Trophoblast cell (in vitro differentiated cells and primary cell): ENCODE measurements around the gene PHF1. TPM values are rescaled to one million over a fixed set of nuclear protein-coding genes. Genes with fewer than 3 reads are reported as not detected.
A peak's percentile ranks its signal among the peaks of the same experiment; 100 is the strongest.
"Not testable (repeated sequence)": the region's sequence is repeated elsewhere in the genome, so short reads cannot be mapped to it uniquely, and the experiment has no call there.

Experiments
- DNase-seq, 2 donors: peaks; one replicate each; pipeline ENCODE4 v3.0.0-alpha.2; 2016
- H2AFZ ChIP-seq: 2 replicates; pipeline ENCODE4 v1.6.1; 2013; ENCODE audit warnings: low read length, moderate library complexity, mild to moderate bottlenecking; ENCODE audit not compliant: insufficient read depth, poor library complexity
- H2AK5ac ChIP-seq: 2 replicates; pipeline ENCODE4 v1.6.1; 2013; ENCODE audit warnings: mild to moderate bottlenecking, low read length
- H2BK120ac ChIP-seq: 2 replicates; pipeline ENCODE4 v1.6.1; 2013; ENCODE audit warnings: low read length, mild to moderate bottlenecking, moderate library complexity; ENCODE audit not compliant: insufficient read depth, poor library complexity
- H2BK12ac ChIP-seq: 2 replicates; pipeline ENCODE4 v1.6.1; 2013; ENCODE audit warnings: mild to moderate bottlenecking, low read length, moderate library complexity
- H2BK5ac ChIP-seq: 2 replicates; pipeline ENCODE4 v1.6.1; 2013; ENCODE audit warnings: low read length, low read depth, moderate library complexity, mild to moderate bottlenecking; ENCODE audit not compliant: poor library complexity
- H3K14ac ChIP-seq: 2 replicates; pipeline ENCODE4 v1.6.1; 2013; ENCODE audit warnings: mild to moderate bottlenecking, low read length
- H3K18ac ChIP-seq: 2 replicates; pipeline ENCODE4 v1.6.1; 2013; ENCODE audit warnings: mild to moderate bottlenecking, low read length
- H3K23ac ChIP-seq: 2 replicates; pipeline ENCODE4 v1.6.1; 2013; ENCODE audit warnings: low read length
- H3K27ac ChIP-seq: 2 replicates; pipeline ENCODE4 v1.5.1; 2013; ENCODE audit warnings: low read depth, mild to moderate bottlenecking, inconsistent platforms, low read length, moderate library complexity
- H3K27me3 ChIP-seq: 2 replicates; pipeline ENCODE4 v1.6.1; 2013; ENCODE audit warnings: inconsistent platforms, mild to moderate bottlenecking, low read length, moderate library complexity; ENCODE audit not compliant: insufficient read depth
- H3K36me3 ChIP-seq, 2 experiments: 1 replicate in 1 of 2; 2 replicates in 1 of 2; pipeline ENCODE4 v1.6.1; 2013; ENCODE audit warnings: low read length in 2 of 2, mild to moderate bottlenecking in 2 of 2, moderate library complexity in 1 of 2; ENCODE audit not compliant: insufficient read depth in 2 of 2, control insufficient read depth in 1 of 2
- H3K4ac ChIP-seq: 2 replicates; pipeline ENCODE4 v1.6.1; 2013; ENCODE audit warnings: low read depth, mild to moderate bottlenecking, low read length, moderate library complexity
- H3K4me1 ChIP-seq, 2 experiments: 1 replicate in 1 of 2; 2 replicates in 1 of 2; pipeline ENCODE4 v1.6.1; 2013; ENCODE audit warnings: low read length in 2 of 2, mild to moderate bottlenecking in 2 of 2, moderate library complexity in 1 of 2; ENCODE audit not compliant: insufficient read depth in 2 of 2, control insufficient read depth in 1 of 2
- H3K4me2 ChIP-seq: 2 replicates; pipeline ENCODE4 v1.6.1; 2013; ENCODE audit warnings: inconsistent platforms, mild to moderate bottlenecking, low read length, moderate library complexity
- H3K4me3 ChIP-seq: 2 replicates; pipeline ENCODE4 v1.5.1; 2013; ENCODE audit warnings: mild to moderate bottlenecking, low read depth, low read length, inconsistent platforms
- H3K79me1 ChIP-seq: one replicate; pipeline ENCODE4 v1.6.1; 2013; ENCODE audit warnings: low read length
- H3K79me2 ChIP-seq: 2 replicates; pipeline ENCODE4 v1.6.1; 2013; ENCODE audit warnings: low read length, mild to moderate bottlenecking; ENCODE audit not compliant: control insufficient read depth, insufficient read depth, poor library complexity
- H3K9ac ChIP-seq: 2 replicates; pipeline ENCODE4 v1.6.1; 2013; ENCODE audit warnings: mild to moderate bottlenecking, low read length
- H3K9me3 ChIP-seq: 2 replicates; pipeline ENCODE4 v1.6.1; 2013; ENCODE audit warnings: low read depth, mild to moderate bottlenecking, control low read depth, inconsistent platforms, low read length; ENCODE audit not compliant: insufficient read depth
- H4K12ac ChIP-seq: 2 replicates; pipeline ENCODE4 v1.6.1; 2013; ENCODE audit warnings: low read depth, mild to moderate bottlenecking, low read length, moderate library complexity
- H4K8ac ChIP-seq: 2 replicates; pipeline ENCODE4 v1.6.1; 2013; ENCODE audit warnings: low read depth, mild to moderate bottlenecking, low read length, moderate library complexity
- H4K91ac ChIP-seq: one replicate; pipeline ENCODE4 v1.6.1; 2013; ENCODE audit warnings: low read depth, mild to moderate bottlenecking, low read length, moderate library complexity
- WGBS: extraction: QIAGEN DNeasy Blood & Tissue Kit; methylation state at CpG from one replicate; pipeline ENCODE4 v1.1.7; 2013; ENCODE audit warnings: missing lambda C conversion rate; ENCODE audit not compliant: insufficient read length, insufficient coverage; ENCODE audit errors: extremely low coverage; 5-methylcytosine and 5-hydroxymethylcytosine counted together
- polyA plus RNA-seq: library from polyadenylated mRNA; stranded (reverse); fragments of 200-250 nt; gene quantifications from 2 replicates; pipeline ENCODE4 v1.2.3, GENCODE V29; 2013

PHF1 gene
- 42.6 and 42.7 TPM in 2 replicates for polyA plus RNA-seq

DNA sequence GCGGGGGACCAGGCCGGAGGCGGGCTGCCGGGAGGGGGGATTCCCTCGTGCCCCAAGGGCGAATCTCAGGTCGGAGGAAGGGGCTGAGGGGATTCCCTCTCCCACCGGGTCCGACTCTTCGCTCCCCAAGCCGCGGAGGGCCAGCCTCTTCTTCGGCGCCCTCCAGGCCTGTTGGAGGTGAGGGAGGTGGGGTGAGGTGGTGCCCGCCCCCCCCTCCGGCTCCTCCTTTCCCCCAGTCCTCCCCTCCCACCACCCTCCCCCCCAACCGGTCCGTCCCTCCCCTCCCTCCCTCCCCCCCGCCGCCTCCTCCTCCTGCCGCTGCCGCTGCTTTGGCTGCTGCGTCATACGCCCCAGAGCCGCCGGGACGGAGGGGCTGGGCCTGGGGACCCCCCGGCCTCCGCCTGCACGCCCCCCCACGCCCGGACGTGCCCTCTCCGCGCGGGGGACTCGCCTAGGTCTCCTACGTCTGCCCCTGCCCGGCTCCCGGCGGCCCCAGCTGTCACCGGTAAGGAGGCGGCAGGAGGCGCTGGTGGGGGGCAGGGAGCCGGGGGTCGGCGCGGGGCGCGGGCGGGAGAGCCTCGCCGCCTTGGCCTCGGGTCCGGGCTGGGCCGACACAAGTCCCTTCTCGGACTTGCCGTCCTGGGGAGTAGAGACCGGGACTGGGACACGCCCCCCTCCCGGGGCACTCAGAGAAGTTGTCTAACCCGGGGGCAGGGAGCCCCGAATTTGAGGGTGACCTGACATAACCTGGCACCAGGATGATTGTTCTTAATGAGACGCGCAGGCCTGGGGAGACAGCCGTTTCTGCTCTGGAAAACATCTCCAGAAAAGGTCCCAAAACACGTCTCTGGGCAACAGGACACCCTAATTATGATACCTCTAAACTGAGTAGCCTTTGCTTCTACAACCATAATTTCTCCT lies at the start of gene PHF1:
PHF1 (plus strand) TSS at position 304 of the 921 bp plus-strand sequence. CDS start 1,250 bp downstream, outside the sequence.
- Histone ChIP-seq H2AFZ (peak within 1 kb of the TSS; percentile 70), H3K18ac (peak within 1 kb of the TSS; percentile 96), H3K4me1 (peaks cover 5 to 9% of the 10 kb centered on the region in 2 experiments), H2AK5ac (no peak within 1 kb of the TSS), H2BK5ac (peak within 1 kb of the TSS; percentile 88), H3K79me2 (peaks cover 6% of the 10 kb centered on the region), H3K23ac (no peak within 1 kb of the TSS), H2BK12ac (peak within 1 kb of the TSS; percentile 30), H3K36me3 (peaks cover 50 to 51% of the 10 kb centered on the region in 2 experiments), H3K14ac (peak within 1 kb of the TSS; percentile 96), H4K91ac (peak within 1 kb of the TSS; percentile 86), H3K27ac (peak within 1 kb of the TSS; percentile 90), H4K8ac (peak within 1 kb of the TSS; percentile 72), H4K12ac (peak within 1 kb of the TSS; percentile 67), H3K9ac (peak within 1 kb of the TSS; percentile 86), H3K4me3 (peak within 1 kb of the TSS; percentile 87), H3K9me3 (no peaks in the 10 kb centered on the region), H3K4ac (peak within 1 kb of the TSS; percentile 59), H3K79me1 (peaks cover 10% of the 10 kb centered on the region), H2BK120ac (peak within 1 kb of the TSS; percentile 88), H3K4me2 (peak within 1 kb of the TSS; percentile 95), H3K27me3 (no peaks in the 10 kb centered on the region)
- WGBS: no CpG with 5 or more reads among the region's 67 CpGs
- peak in 1 of 2 donors; percentile 58 for DNase-seq

DNA sequence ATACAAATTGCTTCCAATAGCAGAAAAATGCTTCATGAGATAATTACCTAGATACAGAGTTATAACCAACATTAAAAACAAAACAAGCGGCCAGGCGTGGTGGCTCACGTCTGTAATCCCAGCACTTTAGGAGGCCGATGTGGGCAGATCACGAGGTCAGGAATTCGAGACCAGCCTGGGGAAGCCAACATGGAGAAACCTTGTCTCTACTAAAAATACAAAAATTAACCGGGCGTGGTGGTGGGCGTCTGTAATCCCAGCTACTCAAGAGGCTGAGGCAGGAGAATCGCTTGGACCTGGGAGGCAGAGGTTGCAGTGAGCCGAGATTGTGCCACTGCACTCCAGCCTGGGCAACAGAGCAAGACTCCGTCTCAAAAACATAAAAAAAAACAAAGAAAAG lies 47.3 kb upstream of the PHF1 start:
- H3K27ac ChIP-seq, H3K79me2 ChIP-seq, H3K27me3 ChIP-seq, H3K4me3 ChIP-seq, H3K18ac ChIP-seq, H2BK120ac ChIP-seq, H2AK5ac ChIP-seq, H3K36me3 ChIP-seq, H2BK12ac ChIP-seq, H3K4me2 ChIP-seq, H4K12ac ChIP-seq, H4K91ac ChIP-seq, H4K8ac ChIP-seq, H3K23ac ChIP-seq, H3K4ac ChIP-seq, H2BK5ac ChIP-seq, H3K9me3 ChIP-seq, H3K9ac ChIP-seq, H2AFZ ChIP-seq, H3K14ac ChIP-seq, H3K4me1 ChIP-seq, H3K79me1 ChIP-seq: not testable (repeated sequence)
- no CpG with 5 or more reads among the region's 12 CpGs for whole genome bisulfite sequencing
- DNase-seq: peak; percentile 42 to 46

DNA sequence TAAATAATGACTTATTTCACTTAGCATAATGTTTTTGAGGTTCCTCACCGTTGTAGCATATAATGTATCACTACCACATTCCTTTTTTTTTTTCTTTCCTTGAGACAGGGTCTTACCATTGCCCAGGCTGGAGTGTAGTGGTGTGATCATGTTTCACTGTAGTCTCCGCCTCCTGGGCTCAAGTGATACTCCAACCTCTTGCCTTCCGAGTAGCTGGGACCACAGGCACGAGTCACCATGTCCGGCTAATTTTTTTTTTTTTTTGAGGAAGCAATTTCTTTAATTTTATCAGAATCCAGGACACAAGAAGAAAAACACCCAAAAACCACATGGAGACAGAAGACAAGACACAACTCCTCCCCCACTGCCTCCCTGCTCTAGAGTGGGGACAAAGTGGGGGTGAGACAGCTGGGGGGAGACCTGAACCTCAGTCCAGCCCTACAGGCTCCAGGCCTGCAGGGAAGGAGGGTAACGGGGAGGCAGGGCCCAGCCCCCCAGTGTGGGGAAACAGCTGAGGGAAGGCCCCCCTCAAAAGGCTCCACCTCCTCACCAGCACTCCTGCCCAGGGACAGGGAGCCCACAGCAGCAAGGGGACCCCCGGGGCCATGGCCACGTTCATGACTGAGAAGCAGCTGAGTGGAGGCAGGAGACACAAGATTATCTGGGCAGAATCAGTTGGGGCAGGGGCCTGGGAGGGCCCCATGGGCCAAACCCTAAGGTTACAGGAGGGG lies 46.2 kb upstream of the PHF1 start:
- not testable (repeated sequence) for H3K23ac ChIP-seq, H2AK5ac ChIP-seq, H3K36me3 ChIP-seq, DNase-seq, H2BK12ac ChIP-seq, H2BK5ac ChIP-seq, H3K4ac ChIP-seq, H3K27ac ChIP-seq, H2AFZ ChIP-seq, H3K79me1 ChIP-seq, H3K4me2 ChIP-seq, H3K9me3 ChIP-seq, H2BK120ac ChIP-seq, H3K27me3 ChIP-seq, H3K4me1 ChIP-seq, H3K4me3 ChIP-seq, H3K9ac ChIP-seq, H4K12ac ChIP-seq, H3K18ac ChIP-seq, H3K14ac ChIP-seq, H3K79me2 ChIP-seq
- Histone ChIP-seq H4K91ac (peak overlapping the region; percentile 22), H4K8ac (peak overlapping the region; percentile 39)
- no CpG with 5 or more reads among the region's 8 CpGs for WGBS

DNA sequence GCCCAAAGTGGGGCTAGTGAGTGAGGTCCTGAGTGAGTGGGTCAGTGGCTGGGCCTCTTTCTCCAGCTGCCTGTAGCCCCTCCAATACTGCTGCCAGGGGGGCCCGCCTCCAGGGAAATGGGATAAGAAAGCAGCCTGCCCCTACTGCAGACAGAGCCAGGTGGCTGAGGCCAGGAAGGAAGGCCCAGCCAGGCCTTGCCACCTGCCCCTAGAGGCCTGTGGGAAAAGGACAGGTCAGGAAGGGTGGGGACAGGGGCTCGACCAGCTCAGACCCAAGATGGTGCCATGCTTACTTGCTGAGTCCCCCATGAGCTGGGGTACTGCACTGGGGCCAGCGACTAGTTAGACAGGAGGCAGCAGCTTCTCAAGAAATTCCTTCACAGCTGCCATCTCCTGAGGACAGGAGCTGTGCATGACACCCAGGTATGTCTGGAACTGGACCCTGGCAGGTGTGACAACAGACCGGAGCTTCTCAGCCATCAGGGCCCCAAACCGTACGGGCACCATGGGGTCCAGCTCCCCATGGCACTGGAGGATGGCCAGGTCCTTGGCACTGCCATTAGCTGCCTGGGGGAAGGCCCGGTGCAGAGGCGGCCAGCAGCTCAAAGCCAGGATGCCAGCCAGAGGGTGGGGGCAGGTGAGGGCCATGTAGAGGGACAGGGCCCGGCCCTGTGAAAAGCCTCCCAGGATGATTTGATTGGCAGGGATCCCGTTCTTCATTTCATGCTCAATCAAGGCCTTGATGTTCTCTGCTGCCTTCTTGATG lies 45.4 kb upstream of the PHF1 start:
- peak overlapping the region; percentile 39 for H4K8ac ChIP-seq
- DNase-seq, H3K4me3 ChIP-seq, H3K18ac ChIP-seq, H3K27me3 ChIP-seq, H2BK5ac ChIP-seq, H2BK120ac ChIP-seq, H3K4me1 ChIP-seq, H3K79me1 ChIP-seq, H2AK5ac ChIP-seq, H3K14ac ChIP-seq, H3K9me3 ChIP-seq, H2BK12ac ChIP-seq, H3K79me2 ChIP-seq, H3K9ac ChIP-seq, H3K23ac ChIP-seq, H2AFZ ChIP-seq, H4K12ac ChIP-seq, H3K4me2 ChIP-seq, H3K27ac ChIP-seq, H3K4ac ChIP-seq, H3K36me3 ChIP-seq: not testable (repeated sequence)
- WGBS: no CpG with 5 or more reads among the region's 10 CpGs
- peak overlapping the region; percentile 22 for H4K91ac ChIP-seq
